ENCODE measurements around the gene CDCA7.
"Not testable (repeated sequence)": the region's sequence is repeated elsewhere in the genome, so short reads cannot be mapped to it uniquely, and the experiment has no call there.

Gene CDCA7

GRCh38 chr2:173407176-173407575 lies 52.5 kb downstream of the CDCA7 start:
- no peak for DNase-seq

GRCh38 chr2:173407646-173408045 lies 53.0 kb downstream of the CDCA7 start:
- no peak for DNase-seq

GRCh38 chr2:173410579-173410978 lies 55.9 kb downstream of the CDCA7 start:
- no peak for DNase-seq

- no peak for DNase-seq
These were observed 58.0 kb downstream of the CDCA7 start for GRCh38 chr2:173412628-173413027.

- DNase-seq = no peak
These were observed 60.2 kb downstream of the CDCA7 start for GRCh38 chr2:173414823-173415322.

GRCh38 chr2:173415431-173416381 lies 61.0 kb downstream of the CDCA7 start:
- no peak for DNase-seq

GRCh38 chr2:173416415-173417152 lies 61.9 kb downstream of the CDCA7 start:
- DNase-seq = not testable (repeated sequence)

GRCh38 chr2:173417341-173417740 lies 62.7 kb downstream of the CDCA7 start:
- DNase-seq = no peak

GRCh38 chr2:173417802-173418201 lies 63.1 kb downstream of the CDCA7 start:
- no peak for DNase-seq
